ENCODE results near the gene SYF2.
"Not testable (repeated sequence)": the region's sequence is repeated elsewhere in the genome, so short reads cannot be mapped to it uniquely, and the experiment has no call there.

DNA sequence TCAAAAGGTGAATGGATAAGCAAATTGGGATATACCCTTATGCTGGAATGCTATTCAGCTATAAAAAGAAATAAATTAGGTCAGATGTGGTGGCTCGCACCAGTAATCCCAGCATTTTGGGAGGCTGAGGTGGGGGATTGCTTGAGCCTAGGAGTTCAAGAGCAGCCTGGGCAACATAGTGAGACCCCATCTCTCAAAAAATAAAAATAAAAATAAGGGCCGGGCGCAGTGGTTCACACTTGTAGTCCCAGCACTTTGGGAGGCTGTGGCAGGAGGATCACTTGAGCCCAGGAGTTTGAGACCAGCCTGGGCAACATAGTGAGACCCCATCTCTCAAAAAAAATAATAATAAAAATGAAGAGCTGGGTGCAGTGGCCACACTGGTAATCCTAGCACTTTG, 44.4 kb downstream of the SYF2 start:
- not testable (repeated sequence) for TF ChIP-seq POLR2A (IDR thresholded peaks at IDR 0.05; ENCODE audit: low read depth, low read length); MXI1 (IDR thresholded peaks at IDR 0.05; ENCODE audit: borderline replicate concordance, low read depth, low read length); CTCF (conservative IDR thresholded peaks at IDR 0.05; ENCODE audit: low read depth, low read length); MAZ (IDR thresholded peaks at IDR 0.05; ENCODE audit: borderline replicate concordance, low read depth, low read length); BHLHE40 (IDR thresholded peaks at IDR 0.05; ENCODE audit: low read depth, low read length); CEBPB (IDR thresholded peaks at IDR 0.05; ENCODE audit: low read depth, low read length); FOS (IDR thresholded peaks at IDR 0.05; ENCODE audit: low read depth, low read length); RAD21 (IDR thresholded peaks at IDR 0.05; ENCODE audit: low read length); RCOR1 (IDR thresholded peaks at IDR 0.05; ENCODE audit: insufficient replicate concordance, low read length); CHD1 (IDR thresholded peaks at IDR 0.05; ENCODE audit: low read depth, low read length)
- TF ChIP-seq, protein P1, sequence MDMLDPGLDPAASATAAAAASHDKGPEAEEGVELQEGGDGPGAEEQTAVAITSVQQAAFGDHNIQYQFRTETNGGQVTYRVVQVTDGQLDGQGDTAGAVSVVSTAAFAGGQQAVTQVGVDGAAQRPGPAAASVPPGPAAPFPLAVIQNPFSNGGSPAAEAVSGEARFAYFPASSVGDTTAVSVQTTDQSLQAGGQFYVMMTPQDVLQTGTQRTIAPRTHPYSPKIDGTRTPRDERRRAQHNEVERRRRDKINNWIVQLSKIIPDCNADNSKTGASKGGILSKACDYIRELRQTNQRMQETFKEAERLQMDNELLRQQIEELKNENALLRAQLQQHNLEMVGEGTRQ (IDR thresholded peaks at IDR 0.05; ENCODE audit: low read depth, low read length): not testable (repeated sequence)
